ENCODE measurements around the gene ZNF398.
A peak's percentile ranks its signal among the peaks of the same experiment; 100 is the strongest.

ZNF398 gene

GRCh38 chr7:149209518-149210269 is 62.4 kb downstream of the ZNF398 start:
- peak in 1 of 2 experiments; percentile 55 for DNase-seq (ENCODE audit: low read depth in 1 of 2, low spot score in 1 of 2)
- Histone ChIP-seq H3K27ac (replicated peaks) (no peak overlapping the region), H3K27me3 (ENCODE audit: insufficient read depth, poor library complexity, severe bottlenecking) (no peaks in the 10 kb centered on the region), H3K4me3 (replicated peaks; ENCODE audit: insufficient read depth, low read length) (no peak overlapping the region)
- peak; percentile 78 for TF ChIP-seq CTCF (IDR thresholded peaks at IDR 0.05; ENCODE audit: insufficient read depth, low read length)
- TF ChIP-seq POLR2AphosphoS5 (IDR thresholded peaks at IDR 0.05; ENCODE audit: low read depth), result no peak
- TF ChIP-seq GABPA (IDR thresholded peaks at IDR 0.05; ENCODE audit: low read depth), result no peak

- Histone ChIP-seq H3K27me3 (ENCODE audit: insufficient read depth, poor library complexity, severe bottlenecking) (no peaks in the 10 kb centered on the region), H3K4me3 (replicated peaks; ENCODE audit: insufficient read depth, low read length) (no peak overlapping the region), H3K27ac (replicated peaks) (no peak overlapping the region)
- TF ChIP-seq SPI1 (IDR thresholded peaks at IDR 0.05; ENCODE audit: borderline replicate concordance, low read depth) (no peak), CTCF (IDR thresholded peaks at IDR 0.05; ENCODE audit: insufficient read depth, low read length) (no peak), POLR2AphosphoS5 (IDR thresholded peaks at IDR 0.05; ENCODE audit: low read depth) (no peak), REST (IDR thresholded peaks at IDR 0.05; ENCODE audit: insufficient replicate concordance, low read depth) (no peak), GABPA (IDR thresholded peaks at IDR 0.05; ENCODE audit: low read depth) (no peak)
- no peak for DNase-seq (ENCODE audit: low read depth in 1 of 2, low spot score in 1 of 2)
Observed at GRCh38 chr7:149210551-149210950, 63.3 kb downstream of the ZNF398 start.

- no peak overlapping the region for H3K4me3 ChIP-seq (replicated peaks; ENCODE audit: insufficient read depth, low read length)
- no peak for DNase-seq (ENCODE audit: low read depth in 1 of 2, low spot score in 1 of 2)
- no peak for TF ChIP-seq REST (IDR thresholded peaks at IDR 0.05; ENCODE audit: insufficient replicate concordance, low read depth)
- TF ChIP-seq CTCF (IDR thresholded peaks at IDR 0.05; ENCODE audit: insufficient read depth, low read length), result no peak
- no peak for TF ChIP-seq POLR2AphosphoS5 (IDR thresholded peaks at IDR 0.05; ENCODE audit: low read depth)
- no peak for TF ChIP-seq GABPA (IDR thresholded peaks at IDR 0.05; ENCODE audit: low read depth)
- TF ChIP-seq SPI1 (IDR thresholded peaks at IDR 0.05; ENCODE audit: borderline replicate concordance, low read depth), result no peak
- no peaks in the 10 kb centered on the region for H3K27me3 ChIP-seq (ENCODE audit: insufficient read depth, poor library complexity, severe bottlenecking)
- H3K27ac ChIP-seq (replicated peaks), result no peak overlapping the region
Observed at GRCh38 chr7:149214020-149214720, 66.9 kb downstream of the ZNF398 start.

Data from HL-60 (cell line).